ENCODE results near the gene CPA4. TPM values are rescaled to one million over a fixed set of nuclear protein-coding genes. Genes with fewer than 3 reads are reported as not detected.

The CPA4 gene
- total RNA-seq, 1 experiment from 2014 or later, result 3.1 TPM

GRCh38 chr7:130274296-130274695 is 18.7 kb upstream of the CPA4 start:
- Histone ChIP-seq H3K4me3 (ENCODE audit: low read depth in 2 of 2, low read length in 2 of 2) (no peak overlapping the region), H3K9me3 (ENCODE audit: control insufficient read depth, insufficient read depth, low read depth, low read length) (no peaks in the 10 kb centered on the region), H3K36me3 (ENCODE audit: control insufficient read depth, insufficient read depth, low read length) (no peaks in the 10 kb centered on the region), H3K27me3 (ENCODE audit: control insufficient read depth, insufficient read depth, low read length) (no peaks in the 10 kb centered on the region), H3K27ac (ENCODE audit: low read length) (no peak overlapping the region), H3K4me1 (ENCODE audit: control insufficient read depth, insufficient read depth, low read length) (no peaks in the 10 kb centered on the region)
- in situ Hi-C loops (cut with HindIII; ENCODE audit: low pct_unique_long_range_greater_than_20kb, low sequenced_read_pairs), result no loop called here
- DNase-seq (ENCODE audit: low read depth, low spot score), result no peak
- POLR2A ChIA-PET, result no interaction called here
- no TSS peak for BruUV-seq (replicated peaks)
- ATAC-seq, result no peak
- TF ChIP-seq POLR2AphosphoS5 (IDR thresholded peaks at IDR 0.05; ENCODE audit: low read depth, low read length) (no peak), SIN3A (IDR thresholded peaks at IDR 0.05; ENCODE audit: borderline replicate concordance, insufficient read depth, low read depth, low read length) (no peak), TCF7L2 (IDR thresholded peaks at IDR 0.05; ENCODE audit: low read depth, low read length) (no peak)
- TF ChIP-seq, protein P1, sequence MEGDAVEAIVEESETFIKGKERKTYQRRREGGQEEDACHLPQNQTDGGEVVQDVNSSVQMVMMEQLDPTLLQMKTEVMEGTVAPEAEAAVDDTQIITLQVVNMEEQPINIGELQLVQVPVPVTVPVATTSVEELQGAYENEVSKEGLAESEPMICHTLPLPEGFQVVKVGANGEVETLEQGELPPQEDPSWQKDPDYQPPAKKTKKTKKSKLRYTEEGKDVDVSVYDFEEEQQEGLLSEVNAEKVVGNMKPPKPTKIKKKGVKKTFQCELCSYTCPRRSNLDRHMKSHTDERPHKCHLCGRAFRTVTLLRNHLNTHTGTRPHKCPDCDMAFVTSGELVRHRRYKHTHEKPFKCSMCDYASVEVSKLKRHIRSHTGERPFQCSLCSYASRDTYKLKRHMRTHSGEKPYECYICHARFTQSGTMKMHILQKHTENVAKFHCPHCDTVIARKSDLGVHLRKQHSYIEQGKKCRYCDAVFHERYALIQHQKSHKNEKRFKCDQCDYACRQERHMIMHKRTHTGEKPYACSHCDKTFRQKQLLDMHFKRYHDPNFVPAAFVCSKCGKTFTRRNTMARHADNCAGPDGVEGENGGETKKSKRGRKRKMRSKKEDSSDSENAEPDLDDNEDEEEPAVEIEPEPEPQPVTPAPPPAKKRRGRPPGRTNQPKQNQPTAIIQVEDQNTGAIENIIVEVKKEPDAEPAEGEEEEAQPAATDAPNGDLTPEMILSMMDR (IDR thresholded peaks at IDR 0.05), result no peak
- TF ChIP-seq, protein P2, sequence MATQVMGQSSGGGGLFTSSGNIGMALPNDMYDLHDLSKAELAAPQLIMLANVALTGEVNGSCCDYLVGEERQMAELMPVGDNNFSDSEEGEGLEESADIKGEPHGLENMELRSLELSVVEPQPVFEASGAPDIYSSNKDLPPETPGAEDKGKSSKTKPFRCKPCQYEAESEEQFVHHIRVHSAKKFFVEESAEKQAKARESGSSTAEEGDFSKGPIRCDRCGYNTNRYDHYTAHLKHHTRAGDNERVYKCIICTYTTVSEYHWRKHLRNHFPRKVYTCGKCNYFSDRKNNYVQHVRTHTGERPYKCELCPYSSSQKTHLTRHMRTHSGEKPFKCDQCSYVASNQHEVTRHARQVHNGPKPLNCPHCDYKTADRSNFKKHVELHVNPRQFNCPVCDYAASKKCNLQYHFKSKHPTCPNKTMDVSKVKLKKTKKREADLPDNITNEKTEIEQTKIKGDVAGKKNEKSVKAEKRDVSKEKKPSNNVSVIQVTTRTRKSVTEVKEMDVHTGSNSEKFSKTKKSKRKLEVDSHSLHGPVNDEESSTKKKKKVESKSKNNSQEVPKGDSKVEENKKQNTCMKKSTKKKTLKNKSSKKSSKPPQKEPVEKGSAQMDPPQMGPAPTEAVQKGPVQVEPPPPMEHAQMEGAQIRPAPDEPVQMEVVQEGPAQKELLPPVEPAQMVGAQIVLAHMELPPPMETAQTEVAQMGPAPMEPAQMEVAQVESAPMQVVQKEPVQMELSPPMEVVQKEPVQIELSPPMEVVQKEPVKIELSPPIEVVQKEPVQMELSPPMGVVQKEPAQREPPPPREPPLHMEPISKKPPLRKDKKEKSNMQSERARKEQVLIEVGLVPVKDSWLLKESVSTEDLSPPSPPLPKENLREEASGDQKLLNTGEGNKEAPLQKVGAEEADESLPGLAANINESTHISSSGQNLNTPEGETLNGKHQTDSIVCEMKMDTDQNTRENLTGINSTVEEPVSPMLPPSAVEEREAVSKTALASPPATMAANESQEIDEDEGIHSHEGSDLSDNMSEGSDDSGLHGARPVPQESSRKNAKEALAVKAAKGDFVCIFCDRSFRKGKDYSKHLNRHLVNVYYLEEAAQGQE (IDR thresholded peaks at IDR 0.05; ENCODE audit: insufficient read depth in 1 of 2, low read depth in 2 of 2, low read length in 1 of 2), result no peak
- intact Hi-C loops (cut with micrococcal nuclease; ENCODE audit: unreplicated experiment), result no loop called here
- CTCF ChIA-PET, result no interaction called here

- Histone ChIP-seq H3K4me1 (ENCODE audit: control insufficient read depth, insufficient read depth, low read length) (no peaks in the 10 kb centered on the region), H3K4me3 (ENCODE audit: low read depth in 2 of 2, low read length in 2 of 2) (no peak overlapping the region), H3K36me3 (ENCODE audit: control insufficient read depth, insufficient read depth, low read length) (no peaks in the 10 kb centered on the region), H3K27ac (ENCODE audit: low read length) (no peak overlapping the region), H3K27me3 (ENCODE audit: control insufficient read depth, insufficient read depth, low read length) (no peaks in the 10 kb centered on the region), H3K9me3 (ENCODE audit: control insufficient read depth, insufficient read depth, low read depth, low read length) (no peaks in the 10 kb centered on the region)
- ATAC-seq (no peak), DNase-seq (ENCODE audit: low read depth, low spot score) (no peak)
- BruUV-seq (replicated peaks), result no TSS peak
- in situ Hi-C loops (cut with HindIII; ENCODE audit: low pct_unique_long_range_greater_than_20kb, low sequenced_read_pairs), result no loop called here
- TF ChIP-seq POLR2AphosphoS5 (IDR thresholded peaks at IDR 0.05; ENCODE audit: low read depth, low read length) (no peak), TCF7L2 (IDR thresholded peaks at IDR 0.05; ENCODE audit: low read depth, low read length) (no peak), SIN3A (IDR thresholded peaks at IDR 0.05; ENCODE audit: borderline replicate concordance, insufficient read depth, low read depth, low read length) (no peak)
- TF ChIP-seq, protein P1 (IDR thresholded peaks at IDR 0.05), result no peak
- TF ChIP-seq, protein P2 (IDR thresholded peaks at IDR 0.05; ENCODE audit: insufficient read depth in 1 of 2, low read depth in 2 of 2, low read length in 1 of 2), result no peak
- ChIA-PET POLR2A (no interaction called here), CTCF (no interaction called here)
- intact Hi-C loops (cut with micrococcal nuclease; ENCODE audit: unreplicated experiment), result no loop called here
Observed at GRCh38 chr7:130274983-130275591, 17.9 kb upstream of the CPA4 start.
